Activated CD4-positive, alpha-beta T cell treated with anti-CD3 and anti-CD28 coated beads, Interleukin-2, amount 10 ng/mL, durations not matched to agents 7 days and 5 days (primary cell): Measurements from ENCODE around the gene EVX2. TPM values are rescaled to one million over a fixed set of nuclear protein-coding genes. Genes with fewer than 3 reads are reported as not detected.

Experiments used
- CTCF ChIA-PET: fragments of 350-600 bp; sonication (Branson Sonifier 250); formaldehyde crosslinking; loops from one replicate; lab custom pipeline; 2021; ENCODE audit warnings: antibody characterized with exemption; lab: Charles Lee
- POLR2A ChIA-PET: fragments of 350-600 bp; sonication (Branson Sonifier 250); formaldehyde crosslinking; loops from one replicate; lab custom pipeline; 2021; ENCODE audit warnings: antibody characterized with exemption; lab: Charles Lee
- DNase-seq: peaks from one replicate; pipeline ENCODE4 v3.0.0-alpha.2; 2020
- H3K27ac Mint-ChIP-seq: one replicate; pipeline ENCODE4 v1.8.0; 2021; ENCODE audit warnings: mild to moderate bottlenecking, moderate library complexity, mixed read lengths
- H3K27me3 Mint-ChIP-seq: one replicate; pipeline ENCODE4 v1.8.0; 2021; ENCODE audit warnings: mixed read lengths
- H3K36me3 Mint-ChIP-seq: one replicate; pipeline ENCODE4 v1.8.0; 2021; ENCODE audit warnings: low read depth, mixed read lengths
- H3K4me1 Mint-ChIP-seq: one replicate; pipeline ENCODE4 v1.8.0; 2021; ENCODE audit warnings: mixed read lengths
- H3K4me3 Mint-ChIP-seq: one replicate; pipeline ENCODE4 v1.8.0; 2021; ENCODE audit warnings: mild to moderate bottlenecking, moderate library complexity, mixed read lengths
- H3K9me3 Mint-ChIP-seq: one replicate; pipeline ENCODE4 v1.8.0; 2021; ENCODE audit warnings: mixed read lengths
- total RNA-seq, 2 experiments: library from RNA; stranded (reverse); gene quantifications; one replicate each; pipeline ENCODE4 v1.2.3, GENCODE V29; 2021

The EVX2 gene
- total RNA-seq, 2 experiments from 2014 or later = not detected

GRCh38 chr2:176095421-176095820 lies 11.7 kb upstream of the EVX2 start:
- H3K27ac Mint-ChIP-seq = no peak overlapping the region
- peaks cover 3% of the 10 kb centered on the region for H3K36me3 Mint-ChIP-seq
- POLR2A ChIA-PET = no interaction called here
- CTCF ChIA-PET = no interaction called here
- peaks cover 16% of the 10 kb centered on the region for H3K4me1 Mint-ChIP-seq
- H3K9me3 Mint-ChIP-seq = no peaks in the 10 kb centered on the region
- no peak for DNase-seq
- H3K27me3 Mint-ChIP-seq = peaks cover 87% of the 10 kb centered on the region
- H3K4me3 Mint-ChIP-seq = no peak overlapping the region

GRCh38 chr2:176094349-176094748 lies 10.6 kb upstream of the EVX2 start:
- Mint-ChIP-seq H3K4me3 (no peak overlapping the region), H3K27ac (no peak overlapping the region), H3K4me1 (peaks cover 16% of the 10 kb centered on the region), H3K9me3 (no peaks in the 10 kb centered on the region), H3K27me3 (peaks cover 91% of the 10 kb centered on the region), H3K36me3 (peaks cover 3% of the 10 kb centered on the region)
- CTCF ChIA-PET = interaction anchor here (0.8 to 1.0 kb wide), 2 partner anchors 24 to 70 kb away, joined by 3 read pairs; no protein-coding TSS in a partner anchor
- POLR2A ChIA-PET = no interaction called here
- DNase-seq = no peak

GRCh38 chr2:176093898-176094249 lies 10.1 kb upstream of the EVX2 start:
- peak overlapping the region; percentile 1 for H3K4me3 Mint-ChIP-seq
- CTCF ChIA-PET = interaction anchor here (0.8 to 1.0 kb wide), 2 partner anchors 24 to 71 kb away, joined by 3 read pairs; no protein-coding TSS in a partner anchor
- H3K9me3 Mint-ChIP-seq = no peaks in the 10 kb centered on the region
- H3K36me3 Mint-ChIP-seq = peaks cover 3% of the 10 kb centered on the region
- H3K4me1 Mint-ChIP-seq = peaks cover 16% of the 10 kb centered on the region
- POLR2A ChIA-PET = no interaction called here
- peak overlapping the region; percentile 42 for H3K27ac Mint-ChIP-seq
- no peak for DNase-seq
- peaks cover 91% of the 10 kb centered on the region for H3K27me3 Mint-ChIP-seq

GRCh38 chr2:176093145-176093897 lies 9.6 kb upstream of the EVX2 start:
- no peaks in the 10 kb centered on the region for H3K9me3 Mint-ChIP-seq
- no peak for DNase-seq
- H3K4me3 Mint-ChIP-seq = peak overlapping the region; percentile 1
- H3K27me3 Mint-ChIP-seq = peaks cover 91% of the 10 kb centered on the region
- CTCF ChIA-PET = interaction anchor here (0.7 to 1.0 kb wide), 2 partner anchors 71 to 1750 kb away, joined by 3 read pairs; no protein-coding TSS in a partner anchor
- H3K36me3 Mint-ChIP-seq = peaks cover 3% of the 10 kb centered on the region
- peak overlapping the region; percentile 42 for H3K27ac Mint-ChIP-seq
- POLR2A ChIA-PET = no interaction called here
- H3K4me1 Mint-ChIP-seq = peaks cover 18% of the 10 kb centered on the region

GRCh38 chr2:176092270-176093144 lies 8.7 kb upstream of the EVX2 start, which contains the start of gene HOXD13:
HOXD13 (plus strand) TSS chr2:176092721; CDS start chr2:176092891, 170 bp downstream.
- ChIA-PET CTCF (interaction anchor here (0.6 to 0.7 kb wide), 2 partner anchors 1065 to 1749 kb away, joined by 3 read pairs; no protein-coding TSS in a partner anchor), POLR2A (no interaction called here)
- H3K4me3 Mint-ChIP-seq = peak within 1 kb of the TSS; percentile 6
- H3K36me3 Mint-ChIP-seq = peaks cover 3% of the 10 kb centered on the region
- peaks cover 15% of the 10 kb centered on the region for H3K4me1 Mint-ChIP-seq
- H3K9me3 Mint-ChIP-seq = no peaks in the 10 kb centered on the region
- DNase-seq = no peak
- H3K27me3 Mint-ChIP-seq = peaks cover 92% of the 10 kb centered on the region
- peak within 1 kb of the TSS; percentile 79 for H3K27ac Mint-ChIP-seq

- Mint-ChIP-seq H3K4me1 (peaks cover 8% of the 10 kb centered on the region), H3K27ac (peak overlapping the region; percentile 79), H3K4me3 (peak overlapping the region; percentile 6), H3K36me3 (peaks cover 6% of the 10 kb centered on the region), H3K9me3 (no peaks in the 10 kb centered on the region), H3K27me3 (peaks cover 92% of the 10 kb centered on the region)
- ChIA-PET CTCF (interaction anchor here (0.6 to 1.2 kb wide), 3 partner anchors 35 to 1066 kb away, joined by 3 read pairs; no protein-coding TSS in a partner anchor), POLR2A (no interaction called here)
- no peak for DNase-seq
These were observed 7.8 kb upstream of the EVX2 start for GRCh38 chr2:176091329-176092258.

- Mint-ChIP-seq H3K27me3 (peaks cover 89% of the 10 kb centered on the region), H3K36me3 (peaks cover 6% of the 10 kb centered on the region), H3K4me3 (no peak overlapping the region), H3K4me1 (peaks cover 4% of the 10 kb centered on the region), H3K9me3 (no peaks in the 10 kb centered on the region), H3K27ac (no peak overlapping the region)
- DNase-seq = no peak
- ChIA-PET POLR2A (no interaction called here), CTCF (interaction anchor here (0.8 to 1.2 kb wide), 2 partner anchors 36 to 70 kb away, joined by 3 read pairs; no protein-coding TSS in a partner anchor)
These were observed 7.1 kb upstream of the EVX2 start for GRCh38 chr2:176090862-176091261.

- CTCF ChIA-PET = interaction anchor here (1.2 kb wide), 1 partner anchor 37 kb away, joined by 3 read pairs; no protein-coding TSS in a partner anchor
- DNase-seq = no peak
- H3K27me3 Mint-ChIP-seq = peaks cover 89% of the 10 kb centered on the region
- POLR2A ChIA-PET = no interaction called here
- H3K9me3 Mint-ChIP-seq = no peaks in the 10 kb centered on the region
- H3K27ac Mint-ChIP-seq = no peak overlapping the region
- no peak overlapping the region for H3K4me3 Mint-ChIP-seq
- peaks cover 6% of the 10 kb centered on the region for H3K36me3 Mint-ChIP-seq
- H3K4me1 Mint-ChIP-seq = peaks cover 4% of the 10 kb centered on the region
These were observed 6.2 kb upstream of the EVX2 start for GRCh38 chr2:176089843-176090395.

GRCh38 chr2:176088937-176089842 lies 5.4 kb upstream of the EVX2 start:
- CTCF ChIA-PET = interaction anchor here (1.6 kb wide), 1 partner anchor 9 kb away, joined by 6 read pairs; no protein-coding TSS in a partner anchor
- POLR2A ChIA-PET = no interaction called here
- peaks cover 4% of the 10 kb centered on the region for H3K4me1 Mint-ChIP-seq
- H3K27me3 Mint-ChIP-seq = peaks cover 89% of the 10 kb centered on the region
- no peaks in the 10 kb centered on the region for H3K9me3 Mint-ChIP-seq
- H3K36me3 Mint-ChIP-seq = peaks cover 6% of the 10 kb centered on the region
- no peak overlapping the region for H3K27ac Mint-ChIP-seq
- no peak for DNase-seq
- no peak overlapping the region for H3K4me3 Mint-ChIP-seq

- H3K27me3 Mint-ChIP-seq = peaks cover 89% of the 10 kb centered on the region
- H3K27ac Mint-ChIP-seq = no peak overlapping the region
- POLR2A ChIA-PET = no interaction called here
- peaks cover 3% of the 10 kb centered on the region for H3K36me3 Mint-ChIP-seq
- H3K9me3 Mint-ChIP-seq = no peaks in the 10 kb centered on the region
- CTCF ChIA-PET = interaction anchor here (1.6 kb wide), 1 partner anchor 10 kb away, joined by 6 read pairs; no protein-coding TSS in a partner anchor
- no peak for DNase-seq
- H3K4me1 Mint-ChIP-seq = peaks cover 4% of the 10 kb centered on the region
- H3K4me3 Mint-ChIP-seq = no peak overlapping the region
These were observed 4.5 kb upstream of the EVX2 start for GRCh38 chr2:176088048-176088936.
